HG02938 (cell line): Measurements from ENCODE around the gene SPOCD1.

Experiments
- ATAC-seq: cut with Tn5 transposase; IDR thresholded peaks from one replicate; pipeline ENCODE4 v1.9.1; 2021; ENCODE audit warnings: mild to moderate bottlenecking, moderate library complexity; ENCODE audit not compliant: unreplicated experiment

The SPOCD1 gene

DNA sequence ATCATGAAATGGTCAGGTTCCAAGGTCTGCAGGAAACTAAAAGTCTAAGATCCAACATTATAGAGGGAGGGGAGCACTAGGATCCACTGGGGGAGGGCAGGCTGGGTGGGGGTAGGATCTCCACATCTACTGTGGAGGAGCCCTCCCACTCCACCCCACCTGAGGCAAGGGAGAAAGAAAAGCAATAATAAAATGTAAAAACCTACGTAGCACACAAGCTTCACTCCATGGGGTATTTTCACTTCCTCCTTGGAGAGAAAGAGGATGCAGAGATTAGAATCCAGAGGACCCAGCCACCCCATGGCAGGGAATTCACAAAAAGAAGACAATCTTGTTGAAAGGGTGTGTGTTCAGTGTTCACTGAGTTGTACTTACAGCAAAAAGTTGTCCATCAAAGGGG is 14.4 kb downstream of the SPOCD1 start:
- no peak for ATAC-seq

GRCh38 chr1:31800674-31800967 is 15.2 kb downstream of the SPOCD1 start:
- no peak for ATAC-seq

DNA sequence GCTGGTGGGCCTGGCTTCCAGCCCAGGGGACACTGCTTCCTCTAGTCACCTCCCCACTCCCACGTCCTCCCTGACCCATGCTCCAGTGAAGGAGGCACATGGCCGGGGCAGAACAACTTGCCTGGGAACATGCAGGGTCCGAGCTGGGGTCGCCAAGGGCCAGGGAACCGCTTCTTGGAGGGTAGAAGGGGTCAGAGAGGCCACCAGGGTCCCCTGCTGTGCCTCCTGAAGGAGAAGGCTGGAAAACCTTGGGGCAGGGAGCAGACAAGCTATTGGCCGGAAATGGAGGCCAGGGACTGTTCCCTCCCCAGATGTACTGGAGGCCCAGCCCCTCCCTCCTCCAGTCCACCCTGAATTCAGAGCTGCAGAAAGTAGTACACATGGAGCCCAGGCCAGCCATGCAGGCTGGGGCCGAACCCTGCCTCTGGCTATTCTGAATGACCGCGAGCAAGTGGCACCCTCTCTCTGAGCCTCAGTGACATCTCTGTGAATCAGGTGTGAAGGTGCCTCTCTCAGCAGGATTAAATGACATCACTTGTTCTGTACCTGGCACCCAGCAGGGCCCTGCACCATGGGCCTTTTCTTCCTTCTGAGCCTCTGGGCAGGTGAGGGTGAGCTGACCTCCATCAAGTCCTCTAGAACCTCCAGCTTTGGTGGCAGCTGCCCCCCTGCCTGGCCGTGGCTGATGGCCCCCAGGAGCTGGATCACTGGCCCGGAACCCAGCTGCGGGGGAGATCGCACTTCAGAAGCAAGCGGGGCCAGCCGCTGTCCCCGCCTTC is 15.7 kb downstream of the SPOCD1 start:
- no peak for ATAC-seq

DNA sequence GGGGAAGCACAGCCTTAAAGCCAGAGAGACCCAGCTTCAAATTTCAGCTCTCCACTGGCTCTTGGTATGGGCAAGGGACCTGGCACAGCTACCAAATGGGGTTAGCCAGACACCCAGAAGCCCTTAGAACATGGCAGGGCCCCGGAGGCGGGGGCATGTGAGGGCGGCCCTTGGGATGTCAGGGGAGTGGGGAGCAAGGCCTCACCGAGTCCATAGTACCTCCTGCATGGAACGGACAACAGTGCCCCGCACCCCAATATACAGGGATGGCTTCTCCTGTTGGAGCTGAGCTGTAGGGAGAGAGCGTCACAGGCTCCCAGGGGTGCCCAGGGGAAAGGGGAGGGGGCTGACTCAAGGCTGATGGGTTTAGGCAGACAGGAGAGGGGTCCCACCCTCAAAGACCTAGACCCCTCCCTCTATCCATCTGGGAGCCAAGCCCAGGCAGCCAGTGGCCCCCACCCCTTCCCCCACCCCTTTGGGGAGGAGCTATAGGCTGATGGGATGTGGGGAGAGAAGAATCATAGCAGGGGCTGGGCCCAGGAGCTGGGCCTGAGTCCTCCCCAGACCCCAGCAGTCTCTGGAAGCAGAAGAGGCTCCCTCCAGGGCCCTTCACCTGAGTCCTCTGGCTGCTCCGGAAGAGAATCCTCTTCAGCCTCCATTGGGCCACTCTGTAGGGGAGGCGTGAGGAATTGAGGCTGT is 16.5 kb downstream of the SPOCD1 start:
- no peak for ATAC-seq

GRCh38 chr1:31798433-31799195 is 17.2 kb downstream of the SPOCD1 start:
- no peak for ATAC-seq

DNA sequence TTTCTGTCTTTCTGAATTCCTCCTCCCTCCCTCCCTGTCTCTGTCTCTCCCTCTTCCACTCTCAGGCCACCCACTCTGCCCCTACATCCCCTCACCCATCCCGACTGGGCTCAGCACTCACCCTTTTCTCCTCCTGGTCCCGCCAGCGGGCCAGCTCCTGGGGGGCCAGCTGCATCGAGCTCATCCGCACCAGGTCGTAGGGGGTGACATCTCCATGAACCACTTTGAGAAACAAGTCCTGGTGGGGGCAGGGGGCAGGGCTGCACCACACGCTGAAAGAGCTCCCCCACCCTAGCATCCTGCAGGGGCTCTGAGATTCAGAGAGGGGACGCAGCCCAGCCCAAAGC is 17.8 kb downstream of the SPOCD1 start:
- no peak for ATAC-seq

- ATAC-seq = no peak
Observed at GRCh38 chr1:31797216-31797615, 18.6 kb downstream of the SPOCD1 start.

- ATAC-seq = no peak
Observed at GRCh38 chr1:31796707-31797106, 19.1 kb downstream of the SPOCD1 start.

GRCh38 chr1:31795801-31796621 is 19.8 kb downstream of the SPOCD1 start:
- ATAC-seq = no peak

DNA sequence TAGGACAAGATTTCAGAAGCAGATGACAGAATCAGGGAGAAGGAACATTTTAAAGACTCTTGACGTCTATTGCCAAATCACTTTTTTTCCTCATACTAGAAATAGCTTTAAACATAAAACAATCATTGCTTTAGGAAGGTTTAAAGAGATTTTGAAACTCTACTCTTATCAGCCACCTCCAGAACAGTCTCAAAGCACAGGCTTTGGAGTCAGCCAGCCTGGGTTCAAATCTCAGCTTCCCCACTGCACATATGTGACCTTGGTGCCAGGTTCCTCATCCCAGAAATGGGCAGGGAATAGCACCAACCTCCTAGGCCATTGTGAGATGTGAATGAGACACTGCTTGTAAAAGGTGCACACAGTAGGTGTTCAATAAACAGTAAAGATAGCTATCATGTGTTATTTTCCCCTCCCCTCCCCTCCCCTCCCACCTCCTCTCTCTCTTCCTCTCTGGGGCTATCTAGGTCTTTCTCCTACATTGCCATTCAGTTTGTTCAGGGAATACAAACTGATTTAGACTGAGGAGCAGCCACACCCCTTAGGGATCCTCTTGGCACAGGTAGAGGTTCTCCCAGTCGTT is 20.6 kb downstream of the SPOCD1 start:
- no peak for ATAC-seq

GRCh38 chr1:31793586-31794285 is 22.1 kb downstream of the SPOCD1 start:
- no peak for ATAC-seq

GRCh38 chr1:31793086-31793485 is 22.7 kb downstream of the SPOCD1 start:
- ATAC-seq = no peak

GRCh38 chr1:31792541-31792940 is 23.3 kb downstream of the SPOCD1 start:
- ATAC-seq = no peak

DNA sequence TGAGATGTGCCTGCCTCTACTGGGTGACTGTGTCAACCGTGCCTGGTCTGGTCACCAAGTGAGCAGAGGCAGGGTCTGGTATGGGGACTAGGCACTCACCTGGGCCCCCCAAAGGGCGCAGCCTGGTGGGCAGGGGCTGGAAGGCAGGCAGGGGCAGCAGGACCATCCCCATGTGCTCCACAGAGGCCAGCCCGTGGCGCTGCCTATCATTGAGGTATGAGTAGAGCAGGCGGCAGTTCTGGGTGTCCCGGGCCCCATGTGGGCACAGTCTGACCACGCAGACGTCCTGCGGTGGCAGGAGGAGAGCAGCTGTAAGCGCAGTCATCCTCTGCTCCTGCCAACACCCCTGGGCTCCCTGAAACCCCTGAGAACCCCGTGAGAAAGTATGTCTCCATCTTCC is 23.7 kb downstream of the SPOCD1 start:
- no peak for ATAC-seq

DNA sequence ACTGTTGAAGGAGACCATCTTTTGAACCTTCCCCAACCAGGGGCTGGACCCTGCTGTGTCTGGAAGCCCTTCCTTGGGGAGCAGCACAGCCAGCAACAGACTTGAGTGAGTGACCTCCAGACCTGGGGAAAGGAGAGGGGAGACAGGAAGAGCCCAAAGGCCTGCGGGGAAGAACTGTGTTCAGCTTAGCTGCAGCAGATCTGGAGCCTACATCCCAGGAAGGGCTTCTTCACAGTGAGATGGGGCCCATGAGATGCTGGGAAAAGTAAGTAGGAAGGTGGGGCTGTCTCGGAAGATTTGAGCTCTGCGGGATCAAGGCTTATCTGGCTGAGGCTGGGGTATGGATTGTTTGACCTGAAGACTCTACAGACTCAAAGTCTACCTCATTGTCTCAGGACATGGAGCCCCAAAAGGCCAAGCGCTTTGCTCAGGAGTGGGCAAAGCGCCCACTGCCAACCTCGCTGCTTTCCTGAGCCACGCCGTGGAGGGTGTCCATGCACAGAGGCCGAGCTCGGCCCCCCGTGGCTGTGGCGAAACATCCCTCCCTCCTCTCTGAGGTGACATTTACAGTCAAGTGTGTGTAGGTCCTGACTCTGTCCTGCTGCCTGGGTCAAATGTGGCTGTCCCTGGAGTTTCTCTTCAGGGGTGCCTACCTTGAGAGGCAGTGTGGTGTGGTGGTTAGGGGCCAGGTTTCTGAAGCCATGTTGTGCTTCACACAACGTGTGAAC is 24.5 kb downstream of the SPOCD1 start:
- no peak for ATAC-seq

DNA sequence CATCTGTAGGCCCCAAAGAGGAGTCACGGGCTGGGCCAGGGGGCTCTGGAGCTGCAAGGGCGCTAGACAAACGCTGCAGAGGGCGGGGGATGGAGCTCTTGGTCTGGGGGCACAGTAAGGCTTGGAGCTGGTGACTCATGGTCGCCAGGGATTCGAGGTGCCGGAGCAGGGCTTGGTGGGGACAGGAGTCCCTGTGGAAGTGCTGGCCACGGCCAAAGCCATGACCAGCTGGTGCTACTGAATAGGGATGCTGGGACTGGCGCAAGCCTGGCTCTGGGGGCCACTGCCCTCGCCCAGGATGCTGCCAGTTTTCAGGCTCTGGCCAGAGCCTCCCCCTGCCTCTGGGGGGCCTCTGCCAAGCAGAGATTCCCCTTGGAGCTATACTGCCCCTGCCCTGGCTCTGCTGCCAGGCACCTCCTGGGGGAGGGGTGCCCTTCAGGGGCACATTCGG is 25.2 kb downstream of the SPOCD1 start:
- no peak for ATAC-seq

GRCh38 chr1:31790140-31790539 is 25.7 kb downstream of the SPOCD1 start:
- no peak for ATAC-seq

- ATAC-seq = no peak
Observed at GRCh38 chr1:31789259-31790065, 26.4 kb downstream of the SPOCD1 start.

DNA sequence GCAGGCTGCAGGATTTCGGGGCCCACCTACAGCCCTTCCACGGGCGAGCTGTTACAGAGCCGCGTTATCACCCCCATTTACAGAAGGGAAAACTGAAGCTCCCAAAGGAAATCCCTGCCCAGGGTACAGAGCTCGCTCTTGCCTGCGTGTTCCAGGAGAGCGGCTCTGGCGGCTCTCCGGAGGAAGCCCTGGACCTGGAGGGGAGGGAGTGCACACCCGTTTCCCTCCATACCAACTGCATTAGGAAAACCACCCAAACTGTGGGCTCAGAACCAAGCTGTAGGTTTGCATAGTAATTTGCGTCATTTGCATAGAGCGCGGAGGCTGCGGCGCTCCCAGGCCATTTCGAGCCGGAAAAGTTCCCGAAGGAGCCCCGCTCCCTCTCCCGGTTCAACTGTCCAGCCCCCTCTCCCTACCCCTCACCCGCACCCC is 27.0 kb downstream of the SPOCD1 start:
- no peak for ATAC-seq
